PC-9 (cell line): Measurements from ENCODE around the gene TMTC2.

ENCODE experiments used
- CTCF ChIP-seq: fragments of 200-600 bp; sonication (generic); conservative IDR thresholded peaks from 2 replicates; pipeline ENCODE4 v1.6.1; 2017; ENCODE audit warnings: mixed run types, antibody characterized with exemption, mild to moderate bottlenecking, moderate library complexity
- EZH2 ChIP-seq: fragments of 200-600 bp; sonication (generic); IDR thresholded peaks from 2 replicates; pipeline ENCODE4 v1.8.0; 2017; ENCODE audit warnings: antibody characterized with exemption, low read depth

GRCh38 chr12:82647853-82648252 is 38.9 kb upstream of the TMTC2 start:
- TF ChIP-seq EZH2, result no peak
- TF ChIP-seq CTCF, result no peak
